H7 (cell line): ENCODE data around the gene SPATA25. TPM values are rescaled to one million over a fixed set of nuclear protein-coding genes. Genes with fewer than 3 reads are reported as not detected.

Source experiments
- DNase-seq: peaks from one replicate; pipeline ENCODE4 v3.0.0; 2012
- H3K27me3 ChIP-seq: 2 replicates; pipeline ENCODE4 v1.6.0; 2011; ENCODE audit warnings: mild to moderate bottlenecking, low read length; ENCODE audit not compliant: control insufficient read depth, insufficient read depth
- H3K36me3 ChIP-seq: replicated peaks from 2 replicates; pipeline ENCODE4 v1.5.1; 2011; ENCODE audit warnings: low read length; ENCODE audit not compliant: control insufficient read depth, insufficient read depth
- H3K4me3 ChIP-seq: 2 replicates; pipeline ENCODE4 v1.5.1; 2011; ENCODE audit warnings: low read depth, mild to moderate bottlenecking, control low read depth, low read length, moderate library complexity; ENCODE audit not compliant: insufficient read depth
- total RNA-seq: library from RNA; depleted of rRNA; stranded (reverse); fragments of >200 nt; shearing (Covaris generic); gene quantifications from 2 replicates; pipeline ENCODE4 v1.2.3, GENCODE V29; 2014; rRNA removed

Gene SPATA25
- total RNA-seq, 1 experiment from 2014 or later: 5.1 TPM

- no peak for DNase-seq
- Histone ChIP-seq H3K27me3 (no peaks in the 10 kb centered on the region), H3K4me3 (no peak overlapping the region), H3K36me3 (peaks cover 2% of the 10 kb centered on the region)
Measured at GRCh38 chr20:45851501-45851900, 35.9 kb downstream of the SPATA25 start.

- H3K4me3 ChIP-seq: no peak overlapping the region
- H3K27me3 ChIP-seq: no peaks in the 10 kb centered on the region
- H3K36me3 ChIP-seq: peaks cover 2% of the 10 kb centered on the region
- no peak for DNase-seq
Measured at GRCh38 chr20:45850926-45851325, 36.5 kb downstream of the SPATA25 start.

GRCh38 chr20:45850238-45850637, 37.2 kb downstream of the SPATA25 start:
- Histone ChIP-seq H3K4me3 (no peak overlapping the region), H3K36me3 (peaks cover 2% of the 10 kb centered on the region), H3K27me3 (no peaks in the 10 kb centered on the region)
- no peak for DNase-seq

GRCh38 chr20:45848969-45849582, 38.3 kb downstream of the SPATA25 start:
- no peak for DNase-seq
- Histone ChIP-seq H3K36me3 (peaks cover 3% of the 10 kb centered on the region), H3K4me3 (no peak overlapping the region), H3K27me3 (no peaks in the 10 kb centered on the region)

- no peak for DNase-seq
- Histone ChIP-seq H3K4me3 (no peak overlapping the region), H3K36me3 (peaks cover 9% of the 10 kb centered on the region), H3K27me3 (no peaks in the 10 kb centered on the region)
Measured at GRCh38 chr20:45848421-45848820, 39.0 kb downstream of the SPATA25 start.

- no peak overlapping the region for H3K4me3 ChIP-seq
- H3K27me3 ChIP-seq: no peaks in the 10 kb centered on the region
- H3K36me3 ChIP-seq: peaks cover 22% of the 10 kb centered on the region
- no peak for DNase-seq
Measured at GRCh38 chr20:45845452-45845851, 42.0 kb downstream of the SPATA25 start.

GRCh38 chr20:45843506-45843905, 43.9 kb downstream of the SPATA25 start:
- H3K36me3 ChIP-seq: peaks cover 22% of the 10 kb centered on the region
- no peaks in the 10 kb centered on the region for H3K27me3 ChIP-seq
- H3K4me3 ChIP-seq: no peak overlapping the region
- no peak for DNase-seq

- no peak for DNase-seq
- H3K27me3 ChIP-seq: no peaks in the 10 kb centered on the region
- H3K4me3 ChIP-seq: no peak overlapping the region
- peaks cover 19% of the 10 kb centered on the region for H3K36me3 ChIP-seq
Measured at GRCh38 chr20:45842169-45842812, 45.1 kb downstream of the SPATA25 start.

GRCh38 chr20:45841407-45842129, 45.9 kb downstream of the SPATA25 start:
- Histone ChIP-seq H3K27me3 (no peaks in the 10 kb centered on the region), H3K4me3 (no peak overlapping the region), H3K36me3 (peaks cover 23% of the 10 kb centered on the region)
- DNase-seq: no peak

- Histone ChIP-seq H3K36me3 (peaks cover 23% of the 10 kb centered on the region), H3K4me3 (no peak overlapping the region), H3K27me3 (no peaks in the 10 kb centered on the region)
- DNase-seq: no peak
Measured at GRCh38 chr20:45840700-45841198, 46.7 kb downstream of the SPATA25 start.

GRCh38 chr20:45836841-45837240, 50.6 kb downstream of the SPATA25 start:
- Histone ChIP-seq H3K4me3 (no peak overlapping the region), H3K27me3 (no peaks in the 10 kb centered on the region), H3K36me3 (peaks cover 13% of the 10 kb centered on the region)
- no peak for DNase-seq

Other genes with a start within 250 kb of the SPATA25 start
- gene WFDC11, start 217.4 kb downstream of the SPATA25 start, total RNA-seq: not detected in 2 replicates
- not detected in 2 replicates for gene WFDC13, start 185.6 kb downstream of the SPATA25 start, total RNA-seq
- gene WFDC10B, start 182.6 kb downstream of the SPATA25 start, total RNA-seq: 0.52 TPM in 1 of 2 replicates, not detected in the other
- gene SPINT4, start 165.3 kb downstream of the SPATA25 start, total RNA-seq: not detected in 2 replicates
- gene WFDC3, start 95.7 kb downstream of the SPATA25 start, total RNA-seq: 0.59 TPM in 1 of 2 replicates, not detected in the other
- 21.4 and 24.2 TPM in 2 replicates for gene DNTTIP1, start 95.7 kb downstream of the SPATA25 start, total RNA-seq
- 265 and 278 TPM in 2 replicates for gene UBE2C, start 75.0 kb downstream of the SPATA25 start, total RNA-seq
- 0.42 and 0.70 TPM in 2 replicates for gene TNNC2, start 60.3 kb downstream of the SPATA25 start, total RNA-seq
- 22.5 and 22.7 TPM in 2 replicates for gene SNX21, start 53.8 kb downstream of the SPATA25 start, total RNA-seq
- gene ACOT8, start 30.2 kb downstream of the SPATA25 start, total RNA-seq: 57.1 and 59.7 TPM in 2 replicates
- gene ZSWIM3, start 30.0 kb downstream of the SPATA25 start, total RNA-seq: 5.4 and 5.7 TPM in 2 replicates
- 13.3 and 17.8 TPM in 2 replicates for gene ZSWIM1, start 6.4 kb downstream of the SPATA25 start, total RNA-seq
- 8.1 and 10.2 TPM in 2 replicates for gene NEURL2, start 3.6 kb upstream of the SPATA25 start, total RNA-seq
- gene CTSA, start 3.7 kb upstream of the SPATA25 start, total RNA-seq: 38.7 and 41.8 TPM in 2 replicates
- 87.3 and 104 TPM in 2 replicates for gene PLTP, start 24.5 kb upstream of the SPATA25 start, total RNA-seq
- 22.8 and 28.4 TPM in 2 replicates for gene PCIF1, start 47.1 kb upstream of the SPATA25 start, total RNA-seq
- gene ZNF335, start 84.6 kb upstream of the SPATA25 start, total RNA-seq: 15.0 and 18.1 TPM in 2 replicates
- gene MMP9, start 121.3 kb upstream of the SPATA25 start, total RNA-seq: 9.8 and 11.6 TPM in 2 replicates
- gene SLC12A5, start 141.6 kb upstream of the SPATA25 start, total RNA-seq: 1.3 and 4.3 TPM in 2 replicates
- gene NCOA5, start 202.3 kb upstream of the SPATA25 start, total RNA-seq: 8.6 and 12.2 TPM in 2 replicates
- 8.2 and 8.8 TPM in 2 replicates for gene CD40, start 230.7 kb upstream of the SPATA25 start, total RNA-seq